Activated CD4-positive, alpha-beta T cell treated with anti-CD3 and anti-CD28 coated beads for 24 hours (primary cell): ENCODE data around the gene CD72.
"Not testable (repeated sequence)": the region's sequence is repeated elsewhere in the genome, so short reads cannot be mapped to it uniquely, and the experiment has no call there.

Experiments
- DNase-seq, 2 donors: peaks; one replicate each; pipeline ENCODE4 v3.0.0-alpha.2; 2020; ENCODE audit warnings: low read depth in 2 of 2

CD72 gene

GRCh38 chr9:35649431-35650340, 31.5 kb upstream of the CD72 start:
- no peak for DNase-seq

DNA sequence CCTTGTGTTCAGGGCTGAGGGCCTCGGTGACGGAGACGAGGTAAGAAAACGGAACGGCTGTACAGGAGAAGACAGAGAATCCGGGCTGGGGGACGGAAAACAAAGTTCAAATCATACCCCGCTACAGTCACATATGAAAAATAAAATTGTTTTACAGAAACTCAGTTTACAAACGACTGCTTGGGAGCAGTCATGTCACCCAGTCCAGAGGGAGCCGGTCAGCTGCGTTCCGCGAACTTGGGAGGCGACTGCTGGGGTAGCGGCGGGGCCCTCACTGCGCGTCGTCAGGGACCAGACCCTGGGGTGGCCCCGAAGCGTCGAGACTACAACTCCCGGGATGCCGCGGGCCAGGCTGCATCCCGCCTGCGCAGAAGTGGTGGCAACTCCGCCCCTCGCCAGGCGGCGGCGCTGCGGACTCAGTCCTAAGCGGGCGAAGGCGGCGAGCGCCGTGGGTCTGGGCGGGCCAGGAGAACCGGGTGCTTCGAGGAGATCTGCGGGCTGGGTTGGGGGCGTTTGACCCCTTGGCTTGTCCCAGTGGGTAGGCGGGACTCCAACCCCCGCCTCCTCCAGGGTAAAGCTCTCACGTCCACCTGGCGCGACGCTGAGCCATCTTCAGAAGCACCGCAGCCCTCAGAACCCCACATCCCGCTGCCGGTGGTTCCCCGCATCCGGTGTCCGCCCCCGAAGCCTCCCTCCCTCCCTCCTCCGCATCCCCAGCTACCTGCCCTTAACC, 28.5 kb upstream of the CD72 start:
- DNase-seq: peak; percentile 86 to 88

- DNase-seq: no peak
Observed at GRCh38 chr9:35646153-35646532, 27.9 kb upstream of the CD72 start.

GRCh38 chr9:35645736-35646135, 27.5 kb upstream of the CD72 start:
- not testable (repeated sequence) for DNase-seq

DNA sequence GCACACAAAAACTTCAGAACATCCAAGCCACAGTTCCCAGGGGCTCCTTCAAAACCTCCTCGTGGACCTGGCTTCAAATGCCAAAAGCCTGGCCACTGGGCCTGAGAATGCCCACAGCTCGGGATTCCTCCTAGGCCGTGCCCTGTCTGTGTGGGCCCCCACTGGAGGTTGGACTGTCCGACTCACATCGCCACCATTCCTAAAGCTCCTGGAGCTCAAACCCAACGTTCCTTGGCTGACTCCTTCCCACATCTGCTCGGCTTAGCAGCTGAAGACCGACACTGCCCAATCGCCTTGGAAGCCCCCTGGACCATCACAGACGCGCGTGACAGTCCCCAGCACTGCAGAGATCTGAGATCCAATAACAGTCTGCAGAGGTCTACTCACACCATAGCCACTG, 24.8 kb upstream of the CD72 start:
- no peak for DNase-seq

DNA sequence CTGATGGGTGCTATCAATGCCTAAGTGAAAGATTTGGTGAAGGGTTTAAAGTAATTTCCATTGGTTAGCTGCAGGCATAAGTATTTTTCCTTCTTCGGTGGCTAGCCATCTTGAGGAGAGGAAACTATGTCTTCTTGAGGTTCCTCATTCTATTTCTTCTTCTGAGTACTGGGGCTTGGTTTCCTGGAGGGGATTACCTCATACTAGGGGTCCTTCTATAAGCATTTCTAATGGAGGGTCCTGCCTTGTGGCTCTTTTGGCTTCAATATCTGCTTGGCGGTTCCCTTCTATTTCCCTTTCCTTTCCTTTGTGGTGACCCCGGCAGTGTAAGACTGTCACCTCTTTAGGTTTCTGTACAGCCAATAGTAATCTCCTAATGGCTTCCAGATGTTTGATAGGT, 23.3 kb upstream of the CD72 start:
- not testable (repeated sequence) for DNase-seq

DNA sequence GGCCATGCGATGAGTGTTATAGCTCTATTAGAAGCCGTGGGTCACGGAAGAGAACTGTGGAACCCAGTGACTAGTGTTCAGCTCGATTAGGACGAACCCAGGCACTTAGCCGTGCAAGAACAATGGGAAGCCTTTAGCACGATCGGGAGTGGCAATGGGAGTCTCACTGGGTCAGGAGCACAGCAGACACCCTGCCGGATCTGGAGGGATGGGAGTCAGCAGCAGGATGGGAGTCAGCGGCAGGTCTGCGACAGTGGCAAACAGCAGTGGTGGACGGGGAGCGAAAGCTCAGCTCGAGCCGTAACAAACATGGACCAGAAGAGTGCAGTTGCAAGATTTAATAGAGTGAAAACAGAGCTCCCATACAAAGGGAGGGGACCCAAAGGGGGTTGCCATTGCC, 22.2 kb upstream of the CD72 start:
- DNase-seq: not testable (repeated sequence)

DNA sequence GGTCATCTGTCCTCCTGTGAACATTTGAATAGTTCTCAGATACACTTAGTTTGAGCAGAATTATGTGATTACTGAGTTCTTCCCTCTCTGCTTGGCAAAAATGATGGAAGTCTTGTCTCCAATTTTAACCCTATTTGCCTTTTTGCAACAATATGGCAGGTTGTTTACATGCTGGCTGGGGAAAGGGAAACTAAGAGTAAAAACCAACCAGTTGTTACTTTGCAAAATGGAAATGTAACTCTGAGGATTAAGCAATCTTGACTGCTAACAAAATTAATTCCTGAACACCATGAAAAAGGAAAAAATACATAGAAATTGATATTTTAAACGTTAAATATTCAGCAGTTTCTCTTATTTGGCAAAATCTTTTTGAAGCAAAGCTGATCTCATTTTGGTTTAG, 21.4 kb upstream of the CD72 start:
- no peak for DNase-seq

DNA sequence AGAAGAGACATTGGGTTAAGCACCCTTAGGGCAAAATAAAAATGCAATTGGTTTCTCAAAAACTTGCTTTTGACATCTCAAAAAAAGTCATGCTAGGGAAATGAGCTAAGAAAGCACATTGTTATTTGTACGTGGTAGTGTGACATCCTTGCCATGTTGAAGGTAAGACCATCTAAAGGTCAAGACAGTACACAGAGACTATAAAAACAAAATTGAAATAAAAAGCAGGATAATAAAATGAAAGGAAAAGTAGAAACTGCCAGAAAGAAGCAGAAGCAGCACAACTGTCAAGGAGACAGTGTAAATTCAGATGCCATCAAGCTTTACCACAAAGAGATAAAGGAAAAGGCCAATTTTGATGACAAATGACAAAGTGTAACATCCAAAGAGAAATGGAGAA, 21.0 kb upstream of the CD72 start:
- not testable (repeated sequence) for DNase-seq

GRCh38 chr9:35638751-35639150, 20.5 kb upstream of the CD72 start:
- DNase-seq: not testable (repeated sequence)

- DNase-seq: not testable (repeated sequence)
Observed at GRCh38 chr9:35637427-35637955, 19.3 kb upstream of the CD72 start.

DNA sequence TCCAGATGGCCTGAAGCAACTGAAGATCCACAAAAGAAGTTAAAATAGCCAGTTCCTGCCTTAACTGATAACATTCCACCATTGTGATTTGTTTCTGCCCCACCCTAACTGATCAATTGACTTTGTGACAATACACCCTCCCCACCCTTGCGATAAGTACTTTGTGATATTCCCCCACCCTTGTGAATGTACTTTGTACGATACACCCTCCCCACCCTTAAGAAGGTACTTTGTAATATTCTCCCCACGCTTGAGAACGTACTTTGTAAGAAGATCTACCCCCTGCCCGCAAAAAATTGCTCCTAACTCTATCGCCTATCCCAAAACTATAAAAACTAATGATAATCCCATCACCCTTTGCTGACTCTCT, 18.6 kb upstream of the CD72 start:
- not testable (repeated sequence) for DNase-seq

- no peak for DNase-seq
Observed at GRCh38 chr9:35636135-35636876, 18.1 kb upstream of the CD72 start.

GRCh38 chr9:35635730-35636129, 17.5 kb upstream of the CD72 start:
- DNase-seq: no peak

- DNase-seq: no peak
Observed at GRCh38 chr9:35629597-35629996, 11.4 kb upstream of the CD72 start.

DNA sequence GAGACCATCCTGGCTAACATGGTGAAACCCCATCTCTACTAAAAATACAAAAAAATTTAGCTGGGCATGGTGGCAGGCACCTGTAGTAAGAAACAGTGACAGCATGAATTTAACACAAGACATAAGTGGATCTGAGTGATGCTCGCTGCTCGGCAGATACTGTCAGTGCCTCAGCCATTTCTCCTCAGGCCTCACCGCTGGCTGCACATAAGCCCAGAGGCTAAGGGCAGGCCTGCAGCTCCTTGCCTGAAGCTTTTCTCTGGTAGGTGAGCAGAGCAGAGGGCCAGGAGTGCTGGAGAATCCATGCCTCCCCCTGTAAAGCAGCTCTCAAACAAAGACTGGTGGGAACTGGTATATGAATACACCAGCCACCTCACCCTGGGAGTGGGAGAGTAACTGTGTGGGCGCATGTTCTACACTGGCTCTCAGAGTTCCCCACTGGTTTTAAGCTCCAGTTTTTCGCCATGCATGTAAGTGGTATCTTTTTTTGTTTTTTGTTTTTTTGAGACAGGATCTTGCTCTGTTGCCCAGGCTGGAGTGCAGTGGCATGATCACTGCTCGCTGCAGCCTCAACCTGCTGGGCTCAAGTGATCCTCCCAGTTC, 10.3 kb upstream of the CD72 start:
- no peak for DNase-seq

- DNase-seq: no peak
Observed at GRCh38 chr9:35627575-35627974, 9.4 kb upstream of the CD72 start.

GRCh38 chr9:35619800-35620158, 1.6 kb upstream of the CD72 start:
- DNase-seq: no peak

DNA sequence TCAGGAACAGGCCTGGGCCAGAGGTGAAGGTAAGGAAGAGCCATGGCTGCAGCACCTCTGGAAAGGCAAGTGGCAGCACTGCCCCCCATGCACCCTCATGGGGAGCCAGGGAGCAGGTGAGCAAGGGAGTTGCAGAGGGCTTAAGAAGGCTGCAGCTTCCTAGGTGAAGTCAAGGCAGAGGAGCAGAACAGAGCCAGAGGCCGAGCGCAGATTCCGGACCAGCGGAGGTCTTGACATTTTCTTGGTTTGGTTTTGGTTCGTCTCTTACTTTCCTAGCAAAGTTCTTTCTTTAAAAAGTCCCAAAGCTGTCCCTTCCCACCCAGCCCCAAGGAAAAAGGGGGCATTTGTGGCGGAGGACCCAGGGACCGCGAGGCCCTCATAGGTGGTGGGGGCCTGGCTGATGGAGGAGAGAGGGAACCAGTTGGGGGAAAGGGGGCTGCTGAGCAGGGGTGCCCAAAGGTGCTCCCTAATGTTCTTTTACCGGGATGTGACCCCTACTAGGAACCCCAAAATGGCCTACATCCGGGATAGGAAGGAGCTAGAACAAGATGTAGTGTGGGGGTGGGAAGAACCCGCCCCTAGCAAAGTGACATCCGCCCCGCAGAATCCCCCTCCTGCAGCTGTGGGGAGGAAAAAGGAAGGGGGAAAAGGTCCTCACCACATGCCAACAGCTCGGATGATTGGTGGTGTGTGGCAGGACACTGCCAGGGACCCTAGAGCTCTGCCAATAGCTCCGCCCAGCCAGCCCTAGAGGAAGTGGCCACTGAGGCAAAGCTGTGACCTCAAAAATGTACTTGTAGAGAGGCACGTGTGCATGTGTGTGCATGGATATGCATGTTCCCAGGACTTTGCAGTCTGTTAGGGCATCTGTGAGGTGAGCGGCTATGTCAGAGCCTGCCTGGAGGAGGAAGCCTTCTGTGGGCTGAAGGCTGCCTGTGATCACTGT, 914 bp upstream of the CD72 start:
- DNase-seq: no peak

- DNase-seq: no peak
Observed at GRCh38 chr9:35617548-35617947, 665 bp downstream of the CD72 start.
